SK-N-MC (cell line): ENCODE measurements around the gene AMPD2.

Experiments
- EZH2 ChIP-seq: fragments of 200-600 bp; sonication (generic); IDR thresholded peaks from one replicate; pipeline ENCODE4 v1.6.1; 2017; ENCODE audit warnings: antibody characterized with exemption
- FOXP2 ChIP-seq: optimal IDR thresholded peaks from 2 replicates; pipeline ENCODE3; 2011; ENCODE audit warnings: mild to moderate bottlenecking, moderate library complexity; ENCODE audit not compliant: insufficient read depth; ENCODE audit errors: extremely low read length, control extremely low read depth
- POLR2AphosphoS5 ChIP-seq: IDR thresholded peaks from 2 replicates; pipeline ENCODE4 v1.6.1; 2012; ENCODE audit warnings: mild to moderate bottlenecking, low read depth, low read length, borderline replicate concordance

DNA sequence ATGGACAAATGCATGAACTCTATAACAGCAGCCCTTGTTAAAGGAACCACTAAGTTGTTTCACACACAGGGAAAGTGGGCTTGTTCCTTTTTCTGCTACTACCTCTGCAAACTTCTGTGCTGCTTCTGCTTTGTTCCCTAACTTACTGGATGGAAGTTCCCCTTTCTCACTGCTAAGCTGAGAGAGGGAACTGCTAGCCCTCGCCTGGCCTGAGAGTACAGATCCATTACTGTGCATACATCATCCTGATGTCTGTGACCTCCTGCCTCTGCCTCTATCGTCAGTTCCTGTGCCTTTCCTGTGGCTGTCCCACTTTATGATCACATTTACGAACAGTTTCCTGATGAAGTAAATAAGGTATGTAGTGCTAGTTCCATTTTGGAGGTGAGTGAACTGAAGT lies 3.8 kb upstream of the AMPD2 start:
- no peak for TF ChIP-seq EZH2
- no peak for TF ChIP-seq POLR2AphosphoS5
- TF ChIP-seq FOXP2: no peak
